ENCODE data around the gene C4orf54.

GRCh38 chr4:99693140-99693539, 35.5 kb upstream of the C4orf54 start:
- TF ChIP-seq POLR2AphosphoS5 (IDR thresholded peaks at IDR 0.05) = no peak
- no peak for TF ChIP-seq CTCF (IDR thresholded peaks at IDR 0.05; ENCODE audit: poor library complexity, severe bottlenecking)
- TF ChIP-seq RAD21 (conservative IDR thresholded peaks at IDR 0.05) = no peak
- TF ChIP-seq SMC3 (conservative IDR thresholded peaks at IDR 0.05; ENCODE audit: poor library complexity) = no peak
- no peak for TF ChIP-seq TAF1 (IDR thresholded peaks at IDR 0.05; ENCODE audit: low read depth)
- no peak for TF ChIP-seq EZH2 (IDR thresholded peaks at IDR 0.05; ENCODE audit: borderline replicate concordance, insufficient read depth, low read length, poor library complexity, severe bottlenecking)
- TF ChIP-seq EP300 (conservative IDR thresholded peaks at IDR 0.05; ENCODE audit: poor library complexity, severe bottlenecking) = no peak
- no peak for TF ChIP-seq MXI1 (conservative IDR thresholded peaks at IDR 0.05; ENCODE audit: poor library complexity, severe bottlenecking)
